Liver (tissue), 9 donors: ENCODE data around the gene SLC5A12. TPM values are rescaled to one million over a fixed set of nuclear protein-coding genes. Genes with fewer than 3 reads are reported as not detected.

ENCODE experiments used
- DNase-seq: peaks from one replicate; pipeline ENCODE4 v3.0.0-alpha.2; 2017; ENCODE audit warnings: low spot score
- H3K27ac ChIP-seq, 2 donors: one replicate each; pipeline ENCODE4 v1.7.0; 2013; ENCODE audit warnings: inconsistent platforms in 2 of 2, low read length in 2 of 2, control low read depth in 1 of 2, low read depth in 1 of 2, mild to moderate bottlenecking in 1 of 2
- H3K27me3 ChIP-seq, 4 donors: one replicate each; pipeline versions ENCODE4 v1.6.1 to v1.7.0; 2013; ENCODE audit warnings: low read length in 3 of 4, inconsistent platforms in 1 of 4, mild to moderate bottlenecking in 1 of 4, moderate library complexity in 1 of 4; ENCODE audit not compliant: control insufficient read depth in 4 of 4, insufficient read depth in 4 of 4
- H3K36me3 ChIP-seq, 4 donors: one replicate each; pipeline versions ENCODE4 v1.6.1 to v1.7.0; 2013; ENCODE audit warnings: low read length in 3 of 4, mild to moderate bottlenecking in 3 of 4, low read depth in 1 of 4, moderate library complexity in 1 of 4; ENCODE audit not compliant: control insufficient read depth in 4 of 4, insufficient read depth in 3 of 4
- H3K4me1 ChIP-seq, 4 donors: one replicate each; pipeline versions ENCODE4 v1.6.1 to v1.7.0; 2013; ENCODE audit warnings: low read length in 3 of 4, mild to moderate bottlenecking in 3 of 4, moderate library complexity in 1 of 4; ENCODE audit not compliant: control insufficient read depth in 4 of 4, insufficient read depth in 4 of 4
- H3K4me3 ChIP-seq, 3 donors: one replicate each; pipeline versions ENCODE4 v1.6.1 to v1.7.0; 2013; ENCODE audit warnings: low read length in 3 of 3, control low read depth in 1 of 3, low read depth in 1 of 3, mild to moderate bottlenecking in 1 of 3
- H3K9ac ChIP-seq, 2 donors: one replicate each; pipeline ENCODE4 v1.7.0; 2013; ENCODE audit warnings: low read length in 2 of 2, mild to moderate bottlenecking in 2 of 2, moderate library complexity in 2 of 2, control low read depth in 1 of 2, low read depth in 1 of 2
- H3K9me3 ChIP-seq, 4 donors: one replicate each; pipeline versions ENCODE4 v1.6.1 to v1.7.0; 2013; ENCODE audit warnings: low read length in 3 of 4; ENCODE audit not compliant: control insufficient read depth in 4 of 4
- ATF3 ChIP-seq: IDR thresholded peaks from 2 replicates; pipeline ENCODE4 v1.6.1; 2016; ENCODE audit warnings: antibody characterized with exemption
- EGR1 ChIP-seq, 2 donors: IDR thresholded peaks; 2 replicates each; pipeline ENCODE4 v1.6.1; 2016 to 2018; ENCODE audit warnings: antibody characterized with exemption in 2 of 2, low read depth in 2 of 2
- FOXA1 ChIP-seq: IDR thresholded peaks from 2 replicates; pipeline ENCODE4 v1.6.1; 2016; ENCODE audit warnings: antibody characterized with exemption
- NR2F2 ChIP-seq: IDR thresholded peaks from 2 replicates; pipeline ENCODE4 v1.6.1; 2016; ENCODE audit warnings: antibody characterized with exemption
- RAD21 ChIP-seq, 2 donors: IDR thresholded peaks; 2 replicates each; pipeline ENCODE4 v1.6.1; 2016; ENCODE audit warnings: antibody characterized with exemption in 2 of 2, mild to moderate bottlenecking in 2 of 2
- REST ChIP-seq: IDR thresholded peaks from 2 replicates; pipeline ENCODE4 v1.6.1; 2016; ENCODE audit warnings: antibody characterized with exemption, mild to moderate bottlenecking
- RXRA ChIP-seq, 2 donors: IDR thresholded peaks; 2 replicates each; pipeline ENCODE4 v1.6.1; 2017 to 2018; ENCODE audit warnings: antibody characterized with exemption in 2 of 2, mild to moderate bottlenecking in 1 of 2
- TAF1 ChIP-seq: conservative IDR thresholded peaks from 2 replicates; pipeline ENCODE4 v1.6.1; 2016; ENCODE audit warnings: antibody characterized with exemption, mild to moderate bottlenecking
- WGBS: extraction: QIAGEN DNeasy Blood & Tissue Kit; methylation state at CpG from one replicate; pipeline ENCODE4 v1.1.7; 2013; 5-methylcytosine and 5-hydroxymethylcytosine counted together
- polyA plus RNA-seq, 2 donors: library from polyadenylated mRNA; stranded (reverse) in 1 of 2; unstranded in 1 of 2; fragments of 200-250 nt in 1 of 2; fragments of >200 nt in 1 of 2; fragmentation: Nextera tagmentation in 1 of 2; extraction: Ambion mirVana in 1 of 2; gene quantifications; one replicate each; pipeline versions ENCODE4 v1.2.1 to v1.2.3, GENCODE V29; 2013 to 2015
- total RNA-seq, 2 donors: library from RNA; depleted of rRNA; stranded (reverse); fragments of >200 nt; gene quantifications; one replicate each; pipeline ENCODE4 v1.2.3, GENCODE V29; 2014
- donor health status: healthy.
- donor health status: healthy.
- donor health status: healthy.
- donor health status: healthy.
- donor health status: healthy.

SLC5A12 gene
- total and polyA plus RNA-seq, 4 donors = under 0.01 to 0.23 (median 0.03) TPM; not detected in 1

GRCh38 chr11:26618441-26618840, 103.4 kb downstream of the SLC5A12 start:
- no peaks in the 10 kb centered on the region for H3K36me3 ChIP-seq
- no peak overlapping the region for H3K4me3 ChIP-seq
- 29% methylated on average over 1 of the region's 1 CpG for WGBS
- no peak for DNase-seq
- TF ChIP-seq RXRA (IDR thresholded peaks at IDR 0.05) (no peak), REST (no peak), FOXA1 (no peak), EGR1 (IDR thresholded peaks at IDR 0.05; ENCODE audit: low read depth in 2 of 2) (no peak), NR2F2 (no peak), TAF1 (no peak), RAD21 (IDR thresholded peaks at IDR 0.05) (no peak), ATF3 (no peak)
- peaks cover 0 to 5% (median 0%) of the 10 kb centered on the region in 4 donors for H3K9me3 ChIP-seq
- no peak overlapping the region for H3K9ac ChIP-seq
- H3K27me3 ChIP-seq = no peaks in the 10 kb centered on the region
- H3K27ac ChIP-seq = no peak overlapping the region
- no peaks in the 10 kb centered on the region for H3K4me1 ChIP-seq

Other genes starting within 250 kb of the SLC5A12 start
- not detected for gene MUC15, start 149.8 kb downstream of the SLC5A12 start, total RNA-seq
- gene MUC15, start 149.8 kb downstream of the SLC5A12 start, polyA plus RNA-seq = not detected